PC-9 (cell line): ENCODE measurements around the gene TBX10.
"Not testable (repeated sequence)": the region's sequence is repeated elsewhere in the genome, so short reads cannot be mapped to it uniquely, and the experiment has no call there.

Experiments used
- CTCF ChIP-seq: fragments of 200-600 bp; sonication (generic); conservative IDR thresholded peaks from 2 replicates; pipeline ENCODE4 v1.6.1; 2017; ENCODE audit warnings: mixed run types, antibody characterized with exemption, mild to moderate bottlenecking, moderate library complexity
- EZH2 ChIP-seq: fragments of 200-600 bp; sonication (generic); IDR thresholded peaks from 2 replicates; pipeline ENCODE4 v1.8.0; 2017; ENCODE audit warnings: antibody characterized with exemption, low read depth

DNA sequence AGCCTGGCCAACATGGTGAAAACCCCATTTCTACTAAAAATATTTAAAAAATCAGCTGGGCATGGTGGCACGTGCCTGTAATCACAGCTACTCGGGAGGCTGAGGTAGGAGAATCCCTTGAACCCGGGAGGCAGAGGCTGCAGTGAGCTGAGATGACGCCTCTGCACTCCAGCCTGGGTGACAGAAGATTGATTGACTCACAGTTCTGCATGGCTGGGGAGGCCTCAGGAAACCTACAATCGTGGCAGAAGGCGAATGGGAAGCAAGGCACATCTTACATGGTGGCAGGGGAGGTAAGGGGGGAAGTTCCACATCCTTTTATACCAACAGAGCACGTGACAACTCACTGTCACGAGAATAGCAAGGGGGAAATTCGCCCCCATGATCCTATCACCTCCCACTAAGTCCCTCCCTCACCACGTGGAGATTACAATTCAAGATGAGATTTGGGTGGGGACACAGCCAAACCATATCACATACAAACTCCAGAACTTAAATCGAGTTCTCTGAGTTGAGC is 50.6 kb downstream of the TBX10 start:
- TF ChIP-seq CTCF, EZH2: not testable (repeated sequence)
